HepG2 (cell line): Measurements from ENCODE around the gene AKIRIN1. TPM values are rescaled to one million over a fixed set of nuclear protein-coding genes. Genes with fewer than 3 reads are reported as not detected.

ENCODE experiments used
- ZBTB34 ChIP-seq: sonication (generic); formaldehyde crosslinking; IDR thresholded peaks from 2 replicates; pipeline ENCODE4 v1.8.0; 2022; ENCODE audit warnings: mild to moderate bottlenecking, missing genetic modification reagents
- ZNF335 ChIP-seq: sonication (generic); formaldehyde crosslinking; IDR thresholded peaks from 2 replicates; pipeline ENCODE4 v1.4.0; 2020; ENCODE audit warnings: missing genetic modification reagents
- polyA plus RNA-seq, 8 experiments: library from polyadenylated mRNA; depleted of rRNA in 3 of 8; stranded (reverse) in 7 of 8; unstranded in 1 of 8; fragments of >200 nt; fragmentation: Illumina TruSeq in 4 of 8; extraction: Trizol in 4 of 8; gene quantifications; 2 replicates each; pipeline versions ENCODE4 v1.2.1 to v1.2.3, GENCODE V29; 2011 to 2016; ENCODE audit warnings: low read depth in 4 of 8, missing spikeins in 1 of 8, mixed read lengths in 1 of 8; ENCODE audit not compliant: insufficient read depth in 1 of 8
- total RNA-seq, 5 experiments: library from RNA; depleted of rRNA; stranded (reverse); fragments of >200 nt; fragmentation: Illumina TruSeq; extraction: Trizol; gene quantifications; 2 replicates each; pipeline ENCODE4 v1.2.3, GENCODE V29; 2016; ENCODE audit warnings: low read depth in 1 of 5
- TF ChIP-seq, protein P1 (sequence below): sonication (generic); formaldehyde crosslinking; IDR thresholded peaks from 2 replicates; pipeline ENCODE4 v1.4.0; 2020; ENCODE audit warnings: missing genetic modification reagents, borderline replicate concordance
- TF ChIP-seq, protein P2 (sequence below): sonication (generic); formaldehyde crosslinking; IDR thresholded peaks from 2 replicates; pipeline ENCODE4 v1.5.0; 2020; ENCODE audit warnings: mild to moderate bottlenecking, missing genetic modification reagents, borderline replicate concordance

AKIRIN1 gene
- total and polyA plus RNA-seq, 2 of the 13 experiments (the other 11 are each of a cell fraction or from before 2014, with no cell fraction given) = 123 to 157 TPM

DNA sequence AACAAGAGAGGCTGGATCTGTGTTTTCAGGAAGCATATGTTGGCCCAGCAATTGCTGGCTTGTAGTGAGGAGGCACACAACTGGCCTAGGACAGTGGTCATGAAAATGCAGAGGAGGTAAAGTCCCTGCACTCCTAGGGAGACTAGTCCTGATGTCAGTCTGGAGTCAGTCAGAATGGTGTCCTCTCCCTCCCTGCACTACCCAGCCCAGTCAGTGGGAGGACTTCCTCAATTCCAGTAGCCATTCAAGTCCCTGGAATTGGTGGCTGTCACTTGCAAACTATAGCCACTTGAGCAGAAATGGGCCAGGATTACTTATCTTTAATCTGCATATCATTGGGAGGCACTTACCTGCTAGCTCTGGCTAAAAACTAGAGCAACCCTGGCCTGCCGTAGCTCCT is 53.7 kb downstream of the AKIRIN1 start (continued):
- no peak for TF ChIP-seq ZBTB34 (CRISPR knock-in tag)
- TF ChIP-seq, protein P1, sequence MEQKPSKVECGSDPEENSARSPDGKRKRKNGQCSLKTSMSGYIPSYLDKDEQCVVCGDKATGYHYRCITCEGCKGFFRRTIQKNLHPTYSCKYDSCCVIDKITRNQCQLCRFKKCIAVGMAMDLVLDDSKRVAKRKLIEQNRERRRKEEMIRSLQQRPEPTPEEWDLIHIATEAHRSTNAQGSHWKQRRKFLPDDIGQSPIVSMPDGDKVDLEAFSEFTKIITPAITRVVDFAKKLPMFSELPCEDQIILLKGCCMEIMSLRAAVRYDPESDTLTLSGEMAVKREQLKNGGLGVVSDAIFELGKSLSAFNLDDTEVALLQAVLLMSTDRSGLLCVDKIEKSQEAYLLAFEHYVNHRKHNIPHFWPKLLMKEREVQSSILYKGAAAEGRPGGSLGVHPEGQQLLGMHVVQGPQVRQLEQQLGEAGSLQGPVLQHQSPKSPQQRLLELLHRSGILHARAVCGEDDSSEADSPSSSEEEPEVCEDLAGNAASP (CRISPR knock-in tag) = no peak
- TF ChIP-seq, protein P2, sequence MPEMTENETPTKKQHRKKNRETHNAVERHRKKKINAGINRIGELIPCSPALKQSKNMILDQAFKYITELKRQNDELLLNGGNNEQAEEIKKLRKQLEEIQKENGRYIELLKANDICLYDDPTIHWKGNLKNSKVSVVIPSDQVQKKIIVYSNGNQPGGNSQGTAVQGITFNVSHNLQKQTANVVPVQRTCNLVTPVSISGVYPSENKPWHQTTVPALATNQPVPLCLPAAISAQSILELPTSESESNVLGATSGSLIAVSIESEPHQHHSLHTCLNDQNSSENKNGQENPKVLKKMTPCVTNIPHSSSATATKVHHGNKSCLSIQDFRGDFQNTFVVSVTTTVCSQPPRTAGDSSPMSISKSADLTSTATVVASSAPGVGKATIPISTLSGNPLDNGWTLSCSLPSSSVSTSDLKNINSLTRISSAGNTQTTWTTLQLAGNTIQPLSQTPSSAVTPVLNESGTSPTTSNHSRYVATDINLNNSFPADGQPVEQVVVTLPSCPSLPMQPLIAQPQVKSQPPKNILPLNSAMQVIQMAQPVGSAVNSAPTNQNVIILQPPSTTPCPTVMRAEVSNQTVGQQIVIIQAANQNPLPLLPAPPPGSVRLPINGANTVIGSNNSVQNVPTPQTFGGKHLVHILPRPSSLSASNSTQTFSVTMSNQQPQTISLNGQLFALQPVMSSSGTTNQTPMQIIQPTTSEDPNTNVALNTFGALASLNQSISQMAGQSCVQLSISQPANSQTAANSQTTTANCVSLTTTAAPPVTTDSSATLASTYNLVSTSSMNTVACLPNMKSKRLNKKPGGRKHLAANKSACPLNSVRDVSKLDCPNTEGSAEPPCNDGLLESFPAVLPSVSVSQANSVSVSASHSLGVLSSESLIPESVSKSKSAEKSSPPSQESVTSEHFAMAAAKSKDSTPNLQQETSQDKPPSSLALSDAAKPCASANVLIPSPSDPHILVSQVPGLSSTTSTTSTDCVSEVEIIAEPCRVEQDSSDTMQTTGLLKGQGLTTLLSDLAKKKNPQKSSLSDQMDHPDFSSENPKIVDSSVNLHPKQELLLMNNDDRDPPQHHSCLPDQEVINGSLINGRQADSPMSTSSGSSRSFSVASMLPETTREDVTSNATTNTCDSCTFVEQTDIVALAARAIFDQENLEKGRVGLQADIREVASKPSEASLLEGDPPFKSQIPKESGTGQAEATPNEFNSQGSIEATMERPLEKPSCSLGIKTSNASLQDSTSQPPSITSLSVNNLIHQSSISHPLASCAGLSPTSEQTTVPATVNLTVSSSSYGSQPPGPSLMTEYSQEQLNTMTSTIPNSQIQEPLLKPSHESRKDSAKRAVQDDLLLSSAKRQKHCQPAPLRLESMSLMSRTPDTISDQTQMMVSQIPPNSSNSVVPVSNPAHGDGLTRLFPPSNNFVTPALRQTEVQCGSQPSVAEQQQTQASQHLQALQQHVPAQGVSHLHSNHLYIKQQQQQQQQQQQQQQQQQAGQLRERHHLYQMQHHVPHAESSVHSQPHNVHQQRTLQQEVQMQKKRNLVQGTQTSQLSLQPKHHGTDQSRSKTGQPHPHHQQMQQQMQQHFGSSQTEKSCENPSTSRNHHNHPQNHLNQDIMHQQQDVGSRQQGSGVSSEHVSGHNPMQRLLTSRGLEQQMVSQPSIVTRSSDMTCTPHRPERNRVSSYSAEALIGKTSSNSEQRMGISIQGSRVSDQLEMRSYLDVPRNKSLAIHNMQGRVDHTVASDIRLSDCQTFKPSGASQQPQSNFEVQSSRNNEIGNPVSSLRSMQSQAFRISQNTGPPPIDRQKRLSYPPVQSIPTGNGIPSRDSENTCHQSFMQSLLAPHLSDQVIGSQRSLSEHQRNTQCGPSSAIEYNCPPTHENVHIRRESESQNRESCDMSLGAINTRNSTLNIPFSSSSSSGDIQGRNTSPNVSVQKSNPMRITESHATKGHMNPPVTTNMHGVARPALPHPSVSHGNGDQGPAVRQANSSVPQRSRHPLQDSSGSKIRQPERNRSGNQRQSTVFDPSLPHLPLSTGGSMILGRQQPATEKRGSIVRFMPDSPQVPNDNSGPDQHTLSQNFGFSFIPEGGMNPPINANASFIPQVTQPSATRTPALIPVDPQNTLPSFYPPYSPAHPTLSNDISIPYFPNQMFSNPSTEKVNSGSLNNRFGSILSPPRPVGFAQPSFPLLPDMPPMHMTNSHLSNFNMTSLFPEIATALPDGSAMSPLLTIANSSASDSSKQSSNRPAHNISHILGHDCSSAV (CRISPR knock-in tag) = no peak
- no peak for TF ChIP-seq ZNF335
